NT2/D1 (cell line): ENCODE data around the gene CASK.

Experiments
- SUZ12 ChIP-seq: IDR thresholded peaks from 2 replicates; pipeline ENCODE4 v1.6.1; 2011; ENCODE audit not compliant: insufficient read length, insufficient read depth; ENCODE audit errors: extremely low read depth
- YY1 ChIP-seq: IDR thresholded peaks from 2 replicates; pipeline ENCODE4 v1.6.1; 2011; ENCODE audit not compliant: insufficient read length, insufficient read depth
- ZNF274 ChIP-seq: IDR thresholded peaks from 2 replicates; pipeline ENCODE4 v1.6.1; 2011; ENCODE audit warnings: mild to moderate bottlenecking, low read depth, low read length

DNA sequence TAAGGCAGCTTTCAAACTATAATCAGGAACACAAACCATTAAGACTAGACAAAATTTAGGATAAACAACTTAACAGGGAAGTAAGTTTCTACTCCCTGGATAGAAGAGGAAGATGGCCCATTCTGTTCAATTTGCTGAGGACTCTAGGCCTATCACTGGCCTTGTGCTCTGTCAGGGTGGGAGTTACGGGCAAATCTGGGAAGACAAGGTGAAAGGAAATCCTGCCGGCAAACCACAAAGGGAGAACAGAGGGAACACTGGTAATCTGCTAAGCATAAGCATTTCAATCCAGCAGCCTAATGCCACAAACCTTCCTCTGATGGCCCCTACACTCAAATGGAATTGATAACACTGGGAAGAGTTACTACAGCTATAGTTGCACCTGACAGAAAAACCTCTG is 191.1 kb downstream of the CASK start:
- TF ChIP-seq YY1 (no peak), SUZ12 (no peak), ZNF274 (no peak)
